Measurements from ENCODE around the gene SS18L1.

The SS18L1 gene

GRCh38 chr20:62129731-62130531 lies 13.6 kb upstream of the SS18L1 start (continued):
- TF ChIP-seq TSHZ2 (CRISPR knock-in tag; IDR thresholded peaks at IDR 0.05), result no peak

- TF ChIP-seq RARB (CRISPR knock-in tag; IDR thresholded peaks at IDR 0.05) (no peak), CREB5 (CRISPR knock-in tag; IDR thresholded peaks at IDR 0.05; ENCODE audit: low read depth) (no peak), OSR1 (CRISPR knock-in tag; IDR thresholded peaks at IDR 0.05) (no peak), ESRRG (CRISPR knock-in tag; IDR thresholded peaks at IDR 0.05) (no peak), POU6F1 (CRISPR knock-in tag; IDR thresholded peaks at IDR 0.05; ENCODE audit: borderline replicate concordance, low read depth) (no peak)
- ATAC-seq, result no peak
Measured at GRCh38 chr20:62131560-62132320, 11.8 kb upstream of the SS18L1 start.

- no peak for ATAC-seq
- TF ChIP-seq CSDC2 (CRISPR knock-in tag; IDR thresholded peaks at IDR 0.05) (no peak), TSHZ2 (CRISPR knock-in tag; IDR thresholded peaks at IDR 0.05) (no peak), PATZ1 (CRISPR knock-in tag; IDR thresholded peaks at IDR 0.05; ENCODE audit: borderline replicate concordance) (no peak), ISL1 (CRISPR knock-in tag; IDR thresholded peaks at IDR 0.05) (no peak), ZNF70 (CRISPR knock-in tag; IDR thresholded peaks at IDR 0.05) (no peak), TOX (CRISPR knock-in tag; IDR thresholded peaks at IDR 0.05; ENCODE audit: borderline replicate concordance) (no peak), TCF4 (CRISPR knock-in tag; IDR thresholded peaks at IDR 0.05; ENCODE audit: borderline replicate concordance) (no peak), CREB5 (CRISPR knock-in tag; IDR thresholded peaks at IDR 0.05; ENCODE audit: low read depth) (no peak), ZNF565 (CRISPR knock-in tag; conservative IDR thresholded peaks at IDR 0.05; ENCODE audit: low read depth) (no peak), OSR1 (CRISPR knock-in tag; IDR thresholded peaks at IDR 0.05) (no peak)
Measured at GRCh38 chr20:62132421-62132820, 11.1 kb upstream of the SS18L1 start.

Measured in SK-N-SH treated with all-trans-retinoic acid at 6 μM for 48 hours (cell line).